GM20000 (cell line): ENCODE results near the gene KSR2.

Experiments used
- DNase-seq: peaks from one replicate; pipeline ENCODE4 v3.0.0; 2012; ENCODE audit warnings: low spot score
- CTCF ChIP-seq: IDR thresholded peaks from 2 replicates; pipeline ENCODE4 v1.5.1; 2012; ENCODE audit warnings: mild to moderate bottlenecking, control low read depth; ENCODE audit errors: extremely low read depth, missing control alignments

Gene KSR2

GRCh38 chr12:117484901-117485300 is 483.9 kb downstream of the KSR2 start:
- no peak for DNase-seq
- no peak for TF ChIP-seq CTCF

GRCh38 chr12:117483501-117483900 is 485.3 kb downstream of the KSR2 start:
- DNase-seq, result no peak
- TF ChIP-seq CTCF, result no peak

DNA sequence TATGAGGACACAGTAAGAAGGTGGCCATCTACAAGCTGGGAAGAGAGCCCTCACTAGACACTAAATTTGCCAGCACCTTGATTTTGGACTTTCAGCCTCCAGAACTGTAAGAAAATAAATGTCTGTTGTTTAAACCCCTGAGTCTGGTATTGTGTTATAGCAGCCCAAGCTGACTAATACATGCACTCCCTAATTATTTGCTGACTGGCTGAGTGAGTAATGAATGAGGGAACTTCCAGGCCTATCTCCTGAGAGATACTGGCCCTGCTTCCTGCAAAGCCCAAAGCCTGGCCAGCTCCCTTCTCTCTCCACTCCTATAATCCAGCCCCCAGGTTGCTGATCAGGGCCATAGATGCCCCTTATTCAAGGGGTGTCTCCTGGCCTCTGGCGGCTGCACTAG is 487.3 kb downstream of the KSR2 start:
- no peak for DNase-seq

DNA sequence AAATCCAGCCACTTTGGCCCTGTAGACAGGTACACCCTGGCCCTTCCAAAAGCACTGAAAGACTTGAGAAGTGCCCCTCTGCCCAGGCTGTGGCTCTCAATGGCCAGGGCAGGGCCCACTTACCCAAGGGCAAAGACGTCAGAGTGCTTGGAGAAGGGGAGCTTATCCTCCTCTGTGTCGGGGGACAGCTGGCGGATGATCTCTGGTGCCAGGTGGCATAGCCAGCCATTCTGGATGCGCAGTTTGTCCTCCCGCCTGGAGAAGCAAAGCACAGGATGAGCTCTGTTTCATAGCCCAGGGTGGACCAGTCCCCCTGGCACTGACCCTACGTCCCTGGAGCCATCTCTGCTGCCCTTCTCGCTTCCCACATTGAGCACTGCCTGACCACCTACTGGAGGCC is 492.4 kb downstream of the KSR2 start:
- DNase-seq, result no peak
- no peak for TF ChIP-seq CTCF

More for the DNA sequence above, 487.3 kb downstream of the KSR2 start:
- TF ChIP-seq CTCF, result no peak

DNA sequence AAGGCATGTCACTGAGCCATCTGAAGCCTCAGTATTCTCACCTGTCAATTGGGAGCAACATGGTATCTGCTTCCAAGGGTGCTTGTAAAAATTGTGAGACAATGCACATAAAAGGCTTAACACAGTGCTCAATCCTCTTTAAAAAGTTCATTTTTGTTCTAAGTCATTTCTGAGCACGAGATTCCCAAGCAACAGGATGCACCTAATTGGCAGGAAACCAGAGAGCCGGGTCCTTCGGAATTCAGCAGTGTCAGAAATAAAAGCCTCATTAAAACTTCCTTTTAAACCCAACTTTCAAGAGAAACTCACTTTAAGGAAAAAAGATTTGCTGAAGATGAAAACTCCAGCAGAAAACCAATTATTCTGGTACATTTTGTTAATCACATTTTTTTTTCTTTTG is 494.9 kb downstream of the KSR2 start:
- TF ChIP-seq CTCF, result no peak
- no peak for DNase-seq

- no peak for DNase-seq
- TF ChIP-seq CTCF, result no peak
Measured at GRCh38 chr12:117472983-117473382, 495.8 kb downstream of the KSR2 start.

GRCh38 chr12:117470804-117471203 is 498.0 kb downstream of the KSR2 start:
- TF ChIP-seq CTCF, result peak; percentile 11
- no peak for DNase-seq
